ENCODE measurements around the gene SMG6. TPM values are rescaled to one million over a fixed set of nuclear protein-coding genes. Genes with fewer than 3 reads are reported as not detected.

Gene SMG6
- total and polyA plus RNA-seq, 2 donors (not counting 1 experiment from before 2014, with no cell fraction given) = 10.6 to 35.5 TPM

DNA sequence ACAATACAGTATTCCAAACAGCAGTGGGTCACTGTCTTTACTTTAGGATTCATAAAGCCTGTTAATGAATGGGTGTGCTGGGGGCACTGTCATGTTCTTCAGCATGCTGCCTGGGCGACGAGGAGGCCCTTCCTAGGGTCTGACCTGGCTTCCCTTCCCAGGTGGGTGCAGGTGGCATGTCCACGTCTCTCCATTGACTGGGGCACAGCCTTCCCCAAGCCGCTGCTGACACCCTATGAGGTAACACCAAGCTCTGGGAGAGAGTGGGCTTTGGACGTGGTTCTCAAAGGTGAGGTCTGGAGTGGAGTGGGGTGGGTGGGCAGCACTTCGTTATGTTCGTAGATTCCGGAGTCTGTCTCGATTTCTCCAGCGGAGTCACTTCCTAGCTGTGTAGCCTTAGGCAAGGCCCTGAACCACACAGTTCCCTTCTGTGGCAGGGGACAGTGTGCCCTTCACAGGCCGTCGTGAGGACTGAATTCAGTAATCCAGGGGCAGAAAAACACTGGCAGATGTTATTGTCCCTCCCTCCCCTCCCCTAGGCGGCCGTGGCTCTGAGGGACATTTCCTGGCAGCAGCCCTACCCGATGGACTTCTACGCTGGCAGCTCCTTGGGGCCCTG is 262.5 kb downstream of the SMG6 start:
- POLR2A ChIA-PET = interaction anchor here (1.5 kb wide), 1 partner anchor 11 kb away, joined by 9 read pairs; the partner anchor contains the start of gene DPH1
- DNase-seq = no peak
- Histone ChIP-seq H4K20me1 (ENCODE audit: control insufficient read depth, insufficient read depth, low read length, poor library complexity, severe bottlenecking) (peaks cover 9% of the 10 kb centered on the region), H3K79me2 (ENCODE audit: control insufficient read depth, insufficient read depth, low read length) (peaks cover 20% of the 10 kb centered on the region), H3K4me3 (ENCODE audit: control extremely low read depth in 1 of 5, extremely low read depth in 1 of 5, insufficient read depth in 1 of 5, low read depth in 2 of 5, low read length in 4 of 5) (peak overlapping the region in 4 of 5 experiments; percentile 69 to 84 (median 79)), H3K9ac (ENCODE audit: low read length) (peak overlapping the region; percentile 85), H3K36me3 (replicated peaks in 1 of 2; ENCODE audit: control extremely low read depth in 1 of 2, control insufficient read depth in 1 of 2, extremely low read depth in 1 of 2, insufficient read depth in 2 of 2, low read length in 1 of 2) (peaks cover 0 to 38% of the 10 kb centered on the region in 2 experiments), H3K27me3 (replicated peaks in 1 of 4; ENCODE audit: control extremely low read depth in 1 of 4, control insufficient read depth in 3 of 4, insufficient read depth in 4 of 4, low read length in 3 of 4) (no peaks in the 10 kb centered on the region), H3K4me1 (ENCODE audit: control insufficient read depth in 2 of 2, insufficient read depth in 2 of 2, low read length in 2 of 2) (peaks cover 12 to 15% of the 10 kb centered on the region in 2 donors), H3K9me3 (ENCODE audit: control extremely low read depth in 1 of 3, control insufficient read depth in 2 of 3, insufficient read depth in 1 of 3, low read length in 2 of 3) (peaks cover 0 to 4% (median 0%) of the 10 kb centered on the region in 3 donors), H3K4me2 (replicated peaks; ENCODE audit: low read depth, low read length, poor library complexity, severe bottlenecking) (peak overlapping the region; percentile 86), H2AFZ (ENCODE audit: insufficient read depth, low read depth, low read length, poor library complexity, severe bottlenecking) (peak overlapping the region; percentile 86), H3K27ac (ENCODE audit: low read length in 2 of 2) (peak overlapping the region; percentile 78 to 94)
- 75% methylated on average over 16 of the region's 16 CpGs for WGBS (ENCODE audit: insufficient coverage)
- no peak for TF ChIP-seq CTCF (IDR thresholded peaks at IDR 0.05)
- no peak for TF ChIP-seq EZH2 (IDR thresholded peaks at IDR 0.05; ENCODE audit: borderline replicate concordance, insufficient read depth, low read depth, low read length, poor library complexity, severe bottlenecking)
- Mint-ChIP-seq H3K4me3 (peak overlapping the region; percentile 91), H3K4me1 (peaks cover 28% of the 10 kb centered on the region), H3K27ac (peak overlapping the region; percentile 20), H3K9me3 (ENCODE audit: insufficient read depth) (no peaks in the 10 kb centered on the region), H3K27me3 (no peaks in the 10 kb centered on the region)
- CTCF ChIA-PET = interaction anchor here (1.0 to 3.0 kb wide), 6 partner anchors 10 to 357 kb away, joined by 3 to 12 read pairs (median 4); partner anchors contain the start of gene DPH1
- intact Hi-C loops (cut with micrococcal nuclease) = loop anchor here (1.0 to 5.0 kb wide), 4 partner anchors 11 to 324 kb away; partner anchors contain the start of genes DPH1 and RTN4RL1
- ATAC-seq (ENCODE audit: low read depth) = no peak

Data from B cell (primary cell).